Measurements from ENCODE around the gene IL10. TPM values are rescaled to one million over a fixed set of nuclear protein-coding genes. Genes with fewer than 3 reads are reported as not detected.
A peak's percentile ranks its signal among the peaks of the same experiment; 100 is the strongest.

The IL10 gene
- total RNA-seq, 1 donor from 2014 or later, result 0.67 TPM

DNA sequence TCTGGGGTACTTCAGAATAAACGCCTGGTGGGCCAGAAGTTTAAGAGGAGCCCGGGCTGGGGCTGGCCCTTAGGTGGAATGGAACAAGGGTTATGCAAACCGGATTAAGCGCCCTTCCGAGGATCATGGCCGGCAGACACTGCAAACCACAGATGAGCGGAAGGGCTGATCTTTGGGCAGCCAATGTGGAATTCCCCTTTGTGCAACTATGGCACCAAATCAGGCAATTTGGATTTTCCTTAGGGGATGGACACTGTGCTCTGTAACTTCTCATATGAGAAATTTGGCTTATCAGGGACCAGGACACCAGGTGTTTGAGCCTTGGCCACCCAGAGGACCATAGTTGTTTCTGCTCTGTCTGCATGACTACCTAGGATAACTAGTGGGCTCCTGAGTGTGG is 5.7 kb upstream of the IL10 start:
- DNase-seq, result no peak
- Histone ChIP-seq H3K4me1 (no peaks in the 10 kb centered on the region), H3K27ac (no peak overlapping the region), H3K36me3 (no peaks in the 10 kb centered on the region), H3K4me3 (no peak overlapping the region), H3K9me3 (no peaks in the 10 kb centered on the region), H3K27me3 (no peaks in the 10 kb centered on the region)
- TF ChIP-seq, protein P1, sequence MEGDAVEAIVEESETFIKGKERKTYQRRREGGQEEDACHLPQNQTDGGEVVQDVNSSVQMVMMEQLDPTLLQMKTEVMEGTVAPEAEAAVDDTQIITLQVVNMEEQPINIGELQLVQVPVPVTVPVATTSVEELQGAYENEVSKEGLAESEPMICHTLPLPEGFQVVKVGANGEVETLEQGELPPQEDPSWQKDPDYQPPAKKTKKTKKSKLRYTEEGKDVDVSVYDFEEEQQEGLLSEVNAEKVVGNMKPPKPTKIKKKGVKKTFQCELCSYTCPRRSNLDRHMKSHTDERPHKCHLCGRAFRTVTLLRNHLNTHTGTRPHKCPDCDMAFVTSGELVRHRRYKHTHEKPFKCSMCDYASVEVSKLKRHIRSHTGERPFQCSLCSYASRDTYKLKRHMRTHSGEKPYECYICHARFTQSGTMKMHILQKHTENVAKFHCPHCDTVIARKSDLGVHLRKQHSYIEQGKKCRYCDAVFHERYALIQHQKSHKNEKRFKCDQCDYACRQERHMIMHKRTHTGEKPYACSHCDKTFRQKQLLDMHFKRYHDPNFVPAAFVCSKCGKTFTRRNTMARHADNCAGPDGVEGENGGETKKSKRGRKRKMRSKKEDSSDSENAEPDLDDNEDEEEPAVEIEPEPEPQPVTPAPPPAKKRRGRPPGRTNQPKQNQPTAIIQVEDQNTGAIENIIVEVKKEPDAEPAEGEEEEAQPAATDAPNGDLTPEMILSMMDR (IDR thresholded peaks at IDR 0.05), result no peak
- no peak for ATAC-seq
- intact Hi-C loops (cut with DNase I), result no loop called here

DNA sequence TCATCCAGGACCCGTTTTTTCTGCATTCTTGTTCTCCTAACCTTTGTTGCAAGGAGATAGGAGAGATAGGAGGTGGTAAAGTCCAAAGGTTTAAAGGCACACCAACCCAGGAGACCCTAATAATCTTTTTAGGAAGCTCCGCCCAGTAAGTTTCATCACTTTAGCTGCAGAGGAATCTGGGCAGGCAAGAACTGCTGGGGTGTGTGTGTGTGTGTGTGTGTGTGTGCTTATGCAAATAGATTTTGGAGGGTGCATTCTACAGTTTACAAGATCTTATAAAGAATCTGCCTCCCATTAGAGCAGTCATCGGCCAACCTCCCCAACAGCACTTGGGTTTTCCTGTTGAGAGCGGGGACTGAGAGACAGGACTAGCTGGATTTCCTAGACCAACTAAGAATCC is 3.9 kb upstream of the IL10 start:
- H3K27me3 ChIP-seq, result no peaks in the 10 kb centered on the region
- no peaks in the 10 kb centered on the region for H3K4me1 ChIP-seq
- DNase-seq (no peak), ATAC-seq (peak; percentile 67)
- TF ChIP-seq, protein P1 (IDR thresholded peaks at IDR 0.05), result no peak
- H3K27ac ChIP-seq, result no peak overlapping the region
- intact Hi-C loops (cut with DNase I), result no loop called here
- H3K9me3 ChIP-seq, result no peaks in the 10 kb centered on the region
- no peaks in the 10 kb centered on the region for H3K36me3 ChIP-seq
- H3K4me3 ChIP-seq, result no peak overlapping the region

DNA sequence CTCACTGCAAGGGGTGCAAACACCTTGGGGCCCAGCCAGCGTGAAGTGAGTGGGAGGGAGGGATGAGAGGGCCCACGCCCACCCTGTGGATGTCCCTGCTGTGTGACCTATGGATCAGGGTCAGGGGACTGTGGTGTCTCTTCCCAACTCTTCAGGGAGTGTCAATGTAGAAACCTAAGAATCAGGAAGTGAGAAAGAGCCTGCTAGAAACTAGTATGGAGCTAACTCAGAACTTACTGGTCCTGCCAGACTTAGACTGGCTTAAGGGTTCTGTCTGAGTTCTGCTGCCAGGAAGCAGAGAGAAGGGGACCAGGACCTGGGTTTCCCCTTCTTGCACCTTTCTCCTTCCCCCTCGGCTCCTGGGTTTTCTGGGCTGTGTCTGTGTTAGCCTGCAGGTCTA is 1.8 kb upstream of the IL10 start:
- Histone ChIP-seq H3K36me3 (no peaks in the 10 kb centered on the region), H3K4me1 (no peaks in the 10 kb centered on the region), H3K4me3 (no peak overlapping the region), H3K27me3 (no peaks in the 10 kb centered on the region), H3K9me3 (no peaks in the 10 kb centered on the region), H3K27ac (no peak overlapping the region)
- ATAC-seq, result peak; percentile 30
- intact Hi-C loops (cut with DNase I), result no loop called here
- DNase-seq, result no peak
- TF ChIP-seq, protein P1 (IDR thresholded peaks at IDR 0.05), result no peak

DNA sequence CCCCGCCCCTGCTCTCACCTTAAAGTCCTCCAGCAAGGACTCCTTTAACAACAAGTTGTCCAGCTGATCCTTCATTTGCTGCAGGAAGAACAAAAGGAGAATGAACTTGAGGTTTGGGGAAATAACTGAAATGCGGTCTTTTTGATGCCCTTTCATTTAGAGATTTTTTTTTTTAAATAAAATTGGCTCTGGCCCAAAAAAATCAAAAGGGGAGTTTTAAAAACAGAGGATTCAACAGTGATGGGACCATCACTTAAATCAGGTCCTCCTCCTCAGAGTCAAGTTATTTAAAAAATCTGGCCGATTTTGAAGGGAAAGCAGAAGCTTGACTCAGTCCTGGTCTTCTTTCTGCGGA is 979 bp downstream of the IL10 start:
- H3K9me3 ChIP-seq, result no peaks in the 10 kb centered on the region
- no peak overlapping the region for H3K4me3 ChIP-seq
- intact Hi-C loops (cut with DNase I), result no loop called here
- ATAC-seq (no peak), DNase-seq (no peak)
- TF ChIP-seq, protein P1 (IDR thresholded peaks at IDR 0.05), result no peak
- peak overlapping the region; percentile 42 for H3K27ac ChIP-seq
- no peaks in the 10 kb centered on the region for H3K36me3 ChIP-seq
- H3K4me1 ChIP-seq, result peaks cover 6% of the 10 kb centered on the region
- H3K27me3 ChIP-seq, result no peaks in the 10 kb centered on the region

DNA sequence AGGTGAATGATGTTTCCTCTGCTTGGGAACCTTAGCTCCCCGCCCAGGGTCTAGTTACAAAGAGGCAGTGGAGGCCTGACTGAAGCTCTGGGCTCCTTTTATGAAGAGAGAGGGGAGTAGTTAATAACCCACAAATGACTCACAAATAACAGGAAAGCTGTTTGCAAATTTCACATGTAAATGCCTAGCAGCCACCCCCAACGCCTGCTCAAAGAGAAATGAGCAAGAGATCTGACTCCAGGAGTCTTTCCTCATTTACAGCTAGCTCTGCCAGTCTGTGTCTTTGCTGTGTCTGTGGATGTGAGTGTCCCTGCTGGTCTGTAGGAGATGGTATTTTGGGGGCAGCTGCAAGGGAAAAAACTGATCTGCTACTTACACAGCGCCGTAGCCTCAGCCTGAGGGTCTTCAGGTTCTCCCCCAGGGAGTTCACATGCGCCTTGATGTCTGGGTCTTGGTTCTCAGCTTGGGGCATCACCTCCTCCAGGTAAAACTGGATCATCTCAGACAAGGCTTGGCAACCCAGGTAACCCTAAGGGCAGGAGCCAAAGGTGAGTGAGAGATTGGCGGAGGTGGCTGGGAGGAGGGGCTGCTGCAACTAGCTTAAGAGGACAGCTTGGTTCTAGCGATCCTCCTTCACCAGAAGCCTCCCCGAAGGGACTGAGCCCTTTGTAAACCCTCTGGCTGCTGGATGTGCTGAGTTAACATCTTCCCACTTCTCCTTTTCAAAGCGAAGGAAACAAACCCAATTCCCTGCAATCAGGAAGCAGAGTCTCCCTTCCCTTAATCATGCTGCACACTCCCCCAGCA is 1.6 kb downstream of the IL10 start, which contains the start of gene IL19:
Gene IL19 (plus strand): TSS at position 243 of the 807 bp plus-strand sequence. CDS start 65,890 bp downstream, outside the sequence.
- Histone ChIP-seq H3K9me3 (no peaks in the 10 kb centered on the region), H3K4me3 (peak within 1 kb of the TSS; percentile 0), H3K27ac (peak within 1 kb of the TSS; percentile 42), H3K27me3 (no peaks in the 10 kb centered on the region), H3K36me3 (no peaks in the 10 kb centered on the region), H3K4me1 (peaks cover 11% of the 10 kb centered on the region)
- DNase-seq (no peak), ATAC-seq (peak; percentile 65)
- intact Hi-C loops (cut with DNase I), result no loop called here
- TF ChIP-seq, protein P1 (IDR thresholded peaks at IDR 0.05), result no peak
